ENCODE measurements around the gene PRTFDC1.
"Not testable (repeated sequence)": the region's sequence is repeated elsewhere in the genome, so short reads cannot be mapped to it uniquely, and the experiment has no call there.

PRTFDC1 gene

GRCh38 chr10:24952143-24952706, at the start of gene PRTFDC1:
PRTFDC1 (minus strand) TSS chr10:24952606; CDS start chr10:24952575, 31 bp downstream.
- FAIRE-seq, result no peak

- FAIRE-seq, result no peak
These were observed 45.6 kb upstream of the PRTFDC1 start for GRCh38 chr10:24998044-24998443.

DNA sequence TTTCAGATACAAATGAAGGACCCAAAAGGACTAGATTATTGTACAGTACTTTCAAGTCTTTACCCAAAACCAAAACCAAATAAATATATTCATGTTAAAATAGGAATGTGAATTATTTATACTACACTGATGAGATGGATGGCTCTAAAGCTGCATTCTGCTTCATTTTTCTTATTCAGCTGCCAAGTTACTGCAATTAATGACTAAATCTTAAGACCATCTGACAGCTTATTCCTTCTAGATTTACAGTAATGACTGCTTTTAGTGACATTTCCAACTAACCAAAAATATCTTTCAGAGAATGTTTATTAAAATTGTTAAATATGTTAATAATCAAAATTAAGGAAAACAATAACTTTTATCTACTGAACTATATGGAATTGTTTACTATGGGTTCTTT, 42.7 kb upstream of the PRTFDC1 start:
- no peak for FAIRE-seq

DNA sequence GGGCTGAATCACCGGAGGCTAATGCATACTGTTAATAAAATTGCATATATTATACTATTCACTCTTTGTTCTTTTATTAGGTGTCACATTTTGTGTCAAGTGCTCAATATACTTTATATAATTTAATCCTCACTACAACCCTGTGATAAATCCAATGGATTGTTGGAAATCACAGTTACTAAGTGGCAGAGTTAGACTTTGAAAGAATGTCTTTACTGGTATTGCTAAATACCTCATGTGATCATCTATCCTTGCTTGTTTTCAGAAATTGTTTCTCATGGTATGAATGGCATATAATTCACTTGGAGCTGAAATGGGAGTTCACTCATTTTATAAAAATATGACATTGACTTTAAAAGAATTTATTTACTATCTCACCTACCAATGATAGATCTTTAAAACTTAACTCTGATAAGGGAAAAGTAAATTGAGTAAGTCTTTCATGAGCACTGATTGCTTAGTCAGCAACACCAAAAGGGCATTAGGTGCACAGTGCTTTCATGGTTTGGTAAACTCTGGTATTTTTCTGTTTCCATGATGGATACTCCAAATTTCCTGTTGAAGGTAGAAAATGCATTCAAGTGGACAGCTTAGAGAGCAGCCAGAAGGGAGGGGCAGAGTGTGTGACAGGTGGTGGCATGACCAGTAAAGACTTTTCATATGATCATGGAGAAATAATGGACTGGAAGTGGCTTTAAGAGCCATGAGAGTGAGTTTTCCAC, 41.0 kb upstream of the PRTFDC1 start:
- FAIRE-seq, result no peak

DNA sequence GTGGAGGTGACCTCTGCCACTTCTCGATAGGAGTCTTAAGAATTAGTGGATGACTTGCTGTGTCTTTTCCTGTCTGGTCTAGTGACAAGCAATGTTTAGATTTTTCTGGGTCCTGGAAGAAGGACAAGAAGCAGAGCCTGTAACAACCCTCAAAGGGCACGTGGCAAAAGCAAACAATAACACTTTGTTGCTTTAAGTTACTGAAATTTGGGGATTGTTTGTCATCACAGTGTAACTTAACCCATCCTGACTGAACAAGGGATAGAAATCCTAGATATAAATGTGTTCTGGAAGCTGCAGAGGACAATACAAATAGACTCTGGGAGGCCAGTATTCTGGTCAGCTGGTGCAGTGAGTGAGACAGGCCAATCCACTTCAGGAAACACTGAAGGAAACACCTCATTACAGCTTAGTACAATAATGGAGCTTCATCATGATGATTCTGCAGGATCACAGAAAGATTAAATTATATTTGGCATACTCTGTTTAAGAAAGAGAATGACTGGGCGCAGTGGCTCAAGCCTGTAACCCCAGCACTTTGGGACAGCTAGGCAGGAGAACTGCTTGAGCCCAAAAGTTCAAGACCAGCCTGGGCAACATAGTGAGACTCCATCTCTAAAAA, 40.2 kb upstream of the PRTFDC1 start:
- no peak for FAIRE-seq

DNA sequence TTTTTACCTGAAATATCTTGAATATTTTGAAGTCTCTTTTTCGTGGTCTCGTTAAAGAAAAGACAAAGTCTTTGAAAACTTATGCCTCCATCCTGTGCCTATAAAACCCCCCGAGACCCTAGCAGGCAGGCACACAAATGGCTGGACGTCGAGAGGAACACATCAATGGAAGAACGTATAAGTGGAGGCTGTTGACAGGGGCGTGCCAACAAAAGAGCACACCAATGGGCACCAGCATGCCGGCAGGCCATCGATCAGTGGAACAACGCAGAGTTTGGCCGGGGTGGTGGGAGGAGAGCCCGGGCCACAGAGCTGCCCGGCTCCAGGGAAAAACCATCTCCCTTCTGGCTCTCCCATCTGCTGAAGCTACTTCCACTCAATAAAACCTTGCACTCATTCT, 38.9 kb upstream of the PRTFDC1 start:
- no peak for FAIRE-seq

DNA sequence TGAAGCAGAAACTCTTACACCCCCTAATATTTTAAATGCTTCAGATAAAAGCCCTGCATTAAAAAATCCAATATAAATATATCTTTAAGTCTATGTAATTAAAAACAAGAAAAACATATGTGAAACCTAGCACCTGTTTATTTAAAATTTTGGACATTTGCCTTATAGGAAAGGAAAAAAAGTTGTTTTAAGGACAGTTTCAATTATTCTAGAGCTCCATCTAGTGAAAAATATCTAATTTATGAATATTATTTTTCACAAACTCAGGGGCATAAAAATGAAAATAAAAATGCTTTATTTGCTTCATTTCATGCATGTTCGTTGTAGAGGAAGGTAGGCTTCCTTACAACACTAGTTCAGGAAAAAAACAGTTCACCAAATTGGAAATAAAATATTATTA, 37.5 kb upstream of the PRTFDC1 start:
- FAIRE-seq, result peak; percentile 81

DNA sequence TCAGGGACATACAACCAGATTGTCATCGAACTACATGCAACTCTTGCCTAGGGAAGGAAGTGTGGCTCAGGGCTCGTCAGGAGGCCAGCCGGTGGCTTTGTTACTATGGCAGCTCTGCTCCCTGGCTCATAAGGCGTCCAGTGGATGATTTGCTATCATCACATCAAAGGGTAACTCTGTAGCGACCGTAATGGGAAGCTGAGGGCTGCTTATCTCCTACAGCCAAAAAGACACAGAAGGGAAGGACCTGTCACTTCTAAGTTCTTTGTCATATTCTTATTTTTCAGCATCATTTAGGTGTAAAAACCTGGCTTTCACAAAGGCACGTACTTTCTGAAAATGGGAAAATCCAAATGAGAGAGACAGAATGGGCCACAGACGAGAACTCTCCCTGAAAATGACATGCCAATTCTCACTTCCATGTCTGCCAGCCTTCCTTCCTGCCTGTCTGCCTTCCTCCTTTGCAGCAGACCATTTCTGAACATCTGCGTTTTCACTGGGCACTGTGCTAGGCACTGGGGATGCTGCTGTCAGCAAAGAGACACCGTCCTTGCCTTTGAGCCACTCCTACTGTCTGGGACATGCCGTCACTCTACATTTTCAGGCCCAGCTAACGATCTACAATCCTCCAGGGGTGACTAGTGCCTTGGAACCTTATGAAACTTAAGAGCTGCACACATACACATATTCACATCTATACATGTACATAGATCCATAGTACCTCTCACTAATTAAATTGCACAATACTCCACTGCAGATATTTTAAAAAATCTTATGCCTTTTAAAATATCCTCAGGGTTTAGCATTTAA, 36.6 kb upstream of the PRTFDC1 start:
- no peak for FAIRE-seq

- FAIRE-seq, result no peak
These were observed 32.5 kb upstream of the PRTFDC1 start for GRCh38 chr10:24984906-24985305.

DNA sequence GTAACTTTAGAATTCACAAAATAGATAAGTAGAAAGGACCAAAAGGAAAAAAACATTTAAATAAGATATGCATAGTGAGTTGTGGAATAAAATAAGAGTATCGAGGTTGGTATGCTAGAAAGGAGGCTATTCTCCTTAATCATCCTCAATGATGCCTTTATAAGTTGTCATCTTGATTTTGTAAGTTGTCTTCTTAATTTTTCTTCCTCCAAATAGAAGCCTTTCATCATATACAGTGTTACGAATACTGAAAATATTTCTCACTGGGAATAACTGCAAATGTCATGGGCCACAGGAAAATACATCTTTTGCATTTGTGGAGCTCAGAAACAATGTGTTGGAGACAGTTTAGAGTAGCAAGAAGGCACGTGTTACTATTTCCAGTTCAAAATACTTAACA, 31.5 kb upstream of the PRTFDC1 start:
- FAIRE-seq, result no peak

DNA sequence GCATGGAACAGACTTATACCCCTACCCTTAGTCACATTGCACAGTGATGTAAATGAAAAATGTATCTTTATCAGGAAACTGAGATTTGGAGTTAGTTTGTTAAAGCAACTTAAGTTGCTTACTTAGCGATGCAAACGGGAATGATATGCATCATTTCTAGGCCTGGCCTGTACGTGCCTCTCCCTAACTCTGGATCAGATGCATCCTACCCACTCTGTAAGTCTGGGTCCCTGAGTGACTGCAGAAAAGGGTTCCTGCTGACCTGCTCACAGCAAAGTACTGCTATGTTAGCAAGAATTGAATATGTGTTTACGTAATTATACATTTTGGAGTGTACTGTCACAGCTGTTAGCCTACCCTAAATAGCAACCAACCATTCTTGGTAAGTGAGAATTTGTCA, 30.7 kb upstream of the PRTFDC1 start:
- FAIRE-seq, result no peak

GRCh38 chr10:24982319-24983112, 30.1 kb upstream of the PRTFDC1 start:
- no peak for FAIRE-seq

DNA sequence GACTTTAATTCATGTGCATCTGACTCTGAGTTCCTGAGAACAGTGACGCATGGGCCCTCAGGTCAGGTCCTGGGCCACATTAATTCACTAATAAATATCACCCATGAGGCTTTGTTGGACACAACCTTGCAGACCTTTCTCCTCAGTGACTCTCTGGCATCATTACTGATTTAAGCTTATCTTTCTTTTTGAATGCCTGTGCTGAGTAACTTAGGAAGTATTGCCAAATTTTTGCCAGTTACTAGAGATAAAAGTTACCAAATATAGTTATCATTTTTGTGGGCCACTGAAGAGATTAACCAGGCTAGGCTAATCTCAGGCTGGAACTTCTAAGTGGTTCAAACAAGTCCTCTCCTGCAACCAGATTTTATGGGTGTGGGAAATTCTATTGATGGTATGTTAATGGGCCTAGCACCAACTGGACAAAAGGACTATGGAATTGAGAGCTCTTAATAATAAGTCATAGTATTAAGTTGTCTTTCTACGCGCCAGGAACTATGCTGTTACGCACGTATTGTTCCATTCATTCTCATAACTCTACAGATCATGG, 28.8 kb upstream of the PRTFDC1 start:
- FAIRE-seq, result no peak

GRCh38 chr10:24979685-24980084, 27.3 kb upstream of the PRTFDC1 start:
- no peak for FAIRE-seq

DNA sequence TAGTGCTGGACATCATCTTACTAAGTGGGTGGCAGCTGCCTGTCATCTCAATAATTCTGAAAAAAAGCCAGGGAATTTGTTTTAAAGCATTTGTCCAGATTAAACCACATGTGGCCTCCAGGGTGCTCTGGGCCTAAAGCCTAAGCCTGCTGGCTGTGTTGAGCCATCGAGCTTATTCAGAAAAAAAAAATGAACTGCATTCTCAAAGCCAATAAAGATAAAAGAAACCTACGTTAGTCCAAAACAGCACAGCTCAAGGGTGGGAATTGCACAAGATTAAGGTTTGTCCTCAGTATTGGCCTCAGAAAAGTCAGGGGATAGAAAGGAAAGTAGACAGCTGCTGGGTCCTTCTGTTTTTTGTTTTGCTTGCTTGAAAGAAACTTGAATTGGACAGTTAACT, 22.6 kb upstream of the PRTFDC1 start:
- peak; percentile 8 for FAIRE-seq

DNA sequence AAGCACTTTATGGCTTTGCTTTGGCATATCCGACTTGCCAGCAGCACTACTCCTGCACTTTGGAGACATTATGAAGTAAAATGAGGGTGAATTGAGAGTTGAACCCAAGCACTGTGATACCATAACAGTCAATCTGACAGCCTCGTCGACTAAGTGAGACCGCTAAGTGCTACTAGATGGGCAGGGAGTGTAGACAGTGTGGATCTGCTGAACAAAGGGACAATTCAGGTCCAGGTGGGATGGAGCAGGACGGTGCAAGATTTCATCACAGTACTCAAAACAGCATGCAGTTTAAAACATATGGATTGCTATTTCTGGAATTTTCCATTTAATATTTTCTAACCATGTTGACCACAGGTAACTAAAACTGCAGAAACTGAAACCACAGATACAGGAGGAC, 20.8 kb upstream of the PRTFDC1 start:
- FAIRE-seq, result no peak

GRCh38 chr10:24971374-24971773, 19.0 kb upstream of the PRTFDC1 start:
- FAIRE-seq, result no peak

DNA sequence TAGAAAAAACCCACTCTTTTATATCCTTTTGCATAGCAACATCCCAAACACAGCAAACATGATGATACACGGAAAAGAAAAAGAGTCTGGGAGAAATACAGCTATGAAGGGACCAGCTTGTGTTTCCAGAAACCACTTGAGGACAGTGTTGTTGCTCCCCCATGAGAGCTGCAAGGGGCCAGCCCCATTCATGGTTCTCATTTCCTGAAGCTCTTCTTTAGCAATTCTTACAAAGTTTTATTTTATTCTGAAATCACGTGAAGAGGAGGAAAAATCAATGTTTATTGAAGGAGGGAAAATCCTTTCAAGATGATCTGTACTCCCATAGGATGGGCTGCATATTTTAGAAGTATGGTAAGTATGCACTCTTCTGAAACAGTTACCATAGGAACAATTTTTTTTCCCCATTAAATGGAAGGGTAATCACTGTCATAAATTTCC, 17.5 kb upstream of the PRTFDC1 start:
- no peak for FAIRE-seq

DNA sequence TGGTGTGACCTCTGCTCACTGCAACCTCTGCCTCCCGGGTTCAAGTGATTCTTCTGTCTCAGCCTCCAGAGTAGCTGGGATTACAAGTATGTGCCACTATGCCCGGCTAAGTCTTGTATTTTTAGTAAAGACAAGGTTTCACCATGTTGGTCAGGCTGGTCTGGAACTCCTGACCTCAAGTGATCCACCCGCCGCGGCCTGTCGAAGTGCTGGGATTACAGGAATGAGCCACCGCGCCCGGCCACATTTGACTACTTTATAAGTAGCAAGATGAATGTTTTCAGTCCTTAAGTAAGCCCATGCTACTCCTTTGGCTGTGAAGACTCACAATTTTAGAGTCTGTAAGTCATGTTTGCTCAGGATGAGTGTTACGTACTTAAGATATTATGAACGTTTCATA, 16.5 kb upstream of the PRTFDC1 start:
- FAIRE-seq, result not testable (repeated sequence)

DNA sequence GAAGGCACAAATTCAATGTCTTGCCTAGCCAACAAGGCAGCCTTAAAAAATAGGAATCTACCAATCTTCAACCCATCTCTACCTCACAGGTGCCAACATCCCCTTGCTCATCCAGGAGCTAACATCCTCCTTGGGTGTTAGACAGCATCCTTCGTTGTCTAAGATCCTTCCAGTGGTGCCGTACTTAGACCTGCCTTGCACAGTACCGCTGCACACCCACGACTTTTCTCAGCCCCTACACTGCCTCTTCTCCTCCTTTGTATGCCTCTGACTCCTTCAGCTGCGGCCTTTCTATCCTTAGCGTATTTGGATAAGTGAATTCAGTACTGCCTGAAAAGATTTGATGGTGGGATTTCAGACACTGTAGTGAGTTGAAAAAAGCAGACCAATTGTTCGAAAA, 15.9 kb upstream of the PRTFDC1 start:
- FAIRE-seq, result no peak

DNA sequence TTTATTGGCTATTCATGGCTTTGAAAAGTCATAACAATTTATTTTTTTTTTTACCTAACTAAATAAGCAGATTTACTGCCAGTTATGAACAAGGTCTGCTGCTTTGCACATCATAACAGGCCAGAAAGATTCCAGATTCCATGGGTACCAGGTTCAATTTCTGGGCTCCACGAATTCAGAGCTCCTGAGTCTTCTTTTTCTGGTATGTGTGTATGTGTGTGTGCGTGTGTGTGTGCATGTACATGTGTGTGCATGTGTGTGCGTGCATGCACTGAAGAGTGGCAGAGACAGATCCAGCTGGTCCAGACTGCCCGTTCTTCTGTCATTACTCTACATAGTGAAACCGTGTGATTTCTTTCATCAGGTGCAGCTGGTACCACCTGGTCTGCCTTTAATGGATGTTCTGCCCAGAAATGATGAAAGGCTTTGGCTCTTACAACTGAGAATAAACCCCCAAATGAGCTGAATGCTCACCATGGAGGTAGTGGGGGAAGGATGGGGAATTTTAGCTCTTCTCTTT, 14.6 kb upstream of the PRTFDC1 start:
- no peak for FAIRE-seq

- FAIRE-seq, result no peak
These were observed 12.6 kb upstream of the PRTFDC1 start for GRCh38 chr10:24965051-24965450.
